GM12878 (cell line): ENCODE results near the gene RRP36. TPM values are rescaled to one million over a fixed set of nuclear protein-coding genes. Genes with fewer than 3 reads are reported as not detected.

Experiments
- BHLHE40 ChIP-seq, 2 experiments: fragments of 450-650 bp in 1 of 2; IDR thresholded peaks; 2 replicates each; pipeline ENCODE4 v1.6.1; 2011 to 2017; ENCODE audit warnings: low read depth in 2 of 2, borderline replicate concordance in 1 of 2, improper control_type of control experiment in 1 of 2, low read length in 1 of 2, mild to moderate bottlenecking in 1 of 2
- CEBPZ ChIP-seq: fragments of 150-350 bp; IDR thresholded peaks from 2 replicates; pipeline ENCODE4 v1.6.1; 2016; ENCODE audit warnings: low read depth, low read length
- EP300 ChIP-seq, 2 experiments: fragments of 150-350 bp in 1 of 2; IDR thresholded peaks; 2 replicates each; pipeline ENCODE4 v1.6.1; 2011 to 2012; ENCODE audit warnings: low read depth in 2 of 2, low read length in 2 of 2, borderline replicate concordance in 1 of 2, improper control_type of control experiment in 1 of 2, inconsistent platforms in 1 of 2; ENCODE audit not compliant: control insufficient read depth in 1 of 2
- HDAC2 ChIP-seq: fragments of 200-600 bp; sonication (generic); IDR thresholded peaks from 2 replicates; pipeline ENCODE4 v1.6.1; 2017
- IKZF2 ChIP-seq, 2 experiments: fragments of 450-650 bp; IDR thresholded peaks; 2 replicates each; pipeline ENCODE4 v1.6.1; 2017; ENCODE audit warnings: mild to moderate bottlenecking in 2 of 2, moderate library complexity in 2 of 2
- KAT2A ChIP-seq: conservative IDR thresholded peaks from 2 replicates; pipeline ENCODE4 v1.6.1; 2011; ENCODE audit warnings: low read depth, low read length; ENCODE audit not compliant: control insufficient read depth
- MTA3 ChIP-seq: IDR thresholded peaks from 2 replicates; pipeline ENCODE4 v1.6.1; 2012; ENCODE audit warnings: low read length, inconsistent platforms, borderline replicate concordance
- MYB ChIP-seq: fragments of 150-350 bp; IDR thresholded peaks from 2 replicates; pipeline ENCODE4 v1.6.1; 2014; ENCODE audit warnings: mild to moderate bottlenecking, low read depth, low read length, borderline replicate concordance
- NKRF ChIP-seq: fragments of 450-650 bp; conservative IDR thresholded peaks from 2 replicates; pipeline ENCODE4 v1.6.1; 2017; ENCODE audit warnings: mild to moderate bottlenecking, moderate library complexity
- PRDM15 ChIP-seq: fragments of 450-650 bp; formaldehyde crosslinking; IDR thresholded peaks from 2 replicates; pipeline ENCODE4 v1.4.0; 2020; ENCODE audit warnings: mild to moderate bottlenecking, moderate library complexity
- RBBP5 ChIP-seq: fragments of 200-600 bp; sonication (generic); conservative IDR thresholded peaks from 2 replicates; pipeline ENCODE4 v1.6.1; 2016
- SPI1 ChIP-seq: IDR thresholded peaks from 2 replicates; pipeline ENCODE4 v1.6.1; 2011; ENCODE audit warnings: low read depth, mild to moderate bottlenecking, low read length, moderate library complexity, borderline replicate concordance; ENCODE audit not compliant: insufficient read depth
- polyA plus RNA-seq, 11 experiments: library from polyadenylated mRNA; depleted of rRNA in 4 of 11; unstranded in 6 of 11; stranded (reverse) in 5 of 11; fragments of >200 nt; fragmentation: Nextera tagmentation in 4 of 11; fragmentation: Illumina TruSeq in 1 of 11; extraction: Ambion mirVana in 4 of 11; extraction: Trizol in 1 of 11; gene quantifications; 1 replicate in 1 of 11; 2 replicates in 10 of 11; pipeline versions ENCODE4 v1.2.1 to v1.2.3, GENCODE V29; 2011 to 2016; ENCODE audit warnings: inconsistent platforms in 2 of 11, missing spikeins in 2 of 11, low read depth in 1 of 11
- total RNA-seq, 4 experiments: library from RNA; depleted of rRNA in 3 of 4; stranded (reverse); fragments of >200 nt in 3 of 4; fragmentation: Illumina TruSeq in 1 of 4; extraction: Trizol in 1 of 4; gene quantifications; 2 replicates each; pipeline versions ENCODE4 v1.2.1 to v1.2.3, GENCODE V29; 2013 to 2021
- TF ChIP-seq, protein P1 (sequence below): fragments of 450-650 bp; IDR thresholded peaks from 2 replicates; pipeline ENCODE4 v1.6.1; 2016; ENCODE audit warnings: mild to moderate bottlenecking, moderate library complexity, borderline replicate concordance

The RRP36 gene
- total and polyA plus RNA-seq, 10 of the 15 experiments (the other 5 are each of a cell fraction or from before 2014, with no cell fraction given) = 17.6 to 101 (median 69.7) TPM

DNA sequence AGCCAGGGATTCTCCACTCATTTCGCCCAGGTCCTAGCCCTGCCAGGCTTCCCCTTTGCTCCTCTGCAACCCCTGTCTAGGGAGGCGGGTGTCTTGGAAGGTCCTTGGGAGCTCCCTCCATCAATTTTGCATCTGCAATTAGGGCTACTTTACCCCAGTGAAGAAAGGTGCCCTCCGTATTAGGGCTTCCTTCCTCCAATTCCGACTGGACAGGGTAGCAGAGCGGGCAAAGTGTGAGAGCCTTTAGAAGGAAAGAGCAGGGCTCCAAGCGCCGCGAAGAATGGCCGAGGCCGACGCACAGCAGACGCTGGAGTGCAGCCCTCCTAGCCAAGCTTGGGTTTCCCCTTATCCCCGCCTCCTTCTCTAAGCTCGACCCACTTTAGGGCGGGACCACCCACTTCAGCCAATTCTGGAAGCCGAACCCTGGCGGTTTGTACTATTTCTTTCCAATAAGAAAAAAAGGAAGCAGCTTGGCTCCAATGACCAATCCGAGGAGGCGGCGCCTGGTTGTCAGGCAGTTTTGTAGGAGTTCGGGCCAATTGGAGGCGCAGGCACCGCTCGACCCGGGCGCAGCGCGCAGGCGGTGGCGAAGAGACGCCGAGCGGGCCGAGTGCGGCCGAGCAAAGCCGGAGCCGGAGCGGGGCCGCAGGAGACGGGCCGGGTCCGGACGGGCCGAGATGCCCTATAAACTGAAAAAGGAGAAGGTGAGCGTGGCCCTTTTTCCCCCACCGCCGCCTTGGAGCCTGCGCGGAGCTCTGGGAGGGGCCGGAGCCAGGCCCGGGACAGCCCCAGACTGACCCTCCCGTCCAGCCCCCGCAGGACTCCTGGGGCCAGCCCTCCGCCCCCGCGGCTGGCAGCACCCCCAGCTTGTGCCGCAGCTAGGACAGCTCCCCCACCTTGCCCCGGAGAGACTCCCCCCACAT, 37.2 kb upstream of the RRP36 start, which contains the start of gene PPP2R5D (continued):
- TF ChIP-seq, protein P1, sequence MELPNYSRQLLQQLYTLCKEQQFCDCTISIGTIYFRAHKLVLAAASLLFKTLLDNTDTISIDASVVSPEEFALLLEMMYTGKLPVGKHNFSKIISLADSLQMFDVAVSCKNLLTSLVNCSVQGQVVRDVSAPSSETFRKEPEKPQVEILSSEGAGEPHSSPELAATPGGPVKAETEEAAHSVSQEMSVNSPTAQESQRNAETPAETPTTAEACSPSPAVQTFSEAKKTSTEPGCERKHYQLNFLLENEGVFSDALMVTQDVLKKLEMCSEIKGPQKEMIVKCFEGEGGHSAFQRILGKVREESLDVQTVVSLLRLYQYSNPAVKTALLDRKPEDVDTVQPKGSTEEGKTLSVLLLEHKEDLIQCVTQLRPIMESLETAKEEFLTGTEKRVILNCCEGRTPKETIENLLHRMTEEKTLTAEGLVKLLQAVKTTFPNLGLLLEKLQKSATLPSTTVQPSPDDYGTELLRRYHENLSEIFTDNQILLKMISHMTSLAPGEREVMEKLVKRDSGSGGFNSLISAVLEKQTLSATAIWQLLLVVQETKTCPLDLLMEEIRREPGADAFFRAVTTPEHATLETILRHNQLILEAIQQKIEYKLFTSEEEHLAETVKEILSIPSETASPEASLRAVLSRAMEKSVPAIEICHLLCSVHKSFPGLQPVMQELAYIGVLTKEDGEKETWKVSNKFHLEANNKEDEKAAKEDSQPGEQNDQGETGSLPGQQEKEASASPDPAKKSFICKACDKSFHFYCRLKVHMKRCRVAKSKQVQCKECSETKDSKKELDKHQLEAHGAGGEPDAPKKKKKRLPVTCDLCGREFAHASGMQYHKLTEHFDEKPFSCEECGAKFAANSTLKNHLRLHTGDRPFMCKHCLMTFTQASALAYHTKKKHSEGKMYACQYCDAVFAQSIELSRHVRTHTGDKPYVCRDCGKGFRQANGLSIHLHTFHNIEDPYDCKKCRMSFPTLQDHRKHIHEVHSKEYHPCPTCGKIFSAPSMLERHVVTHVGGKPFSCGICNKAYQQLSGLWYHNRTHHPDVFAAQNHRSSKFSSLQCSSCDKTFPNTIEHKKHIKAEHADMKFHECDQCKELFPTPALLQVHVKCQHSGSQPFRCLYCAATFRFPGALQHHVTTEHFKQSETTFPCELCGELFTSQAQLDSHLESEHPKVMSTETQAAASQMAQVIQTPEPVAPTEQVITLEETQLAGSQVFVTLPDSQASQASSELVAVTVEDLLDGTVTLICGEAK = no peak
- no peak for TF ChIP-seq MTA3
- 0 out of 2 replicates have a peak, but pooled peaks have one; percentile 26 for TF ChIP-seq SPI1
- no peak for TF ChIP-seq PRDM15 (CRISPR knock-in tag)
- TF ChIP-seq MYB = no peak
- no peak for TF ChIP-seq RBBP5
- peak; percentile 55 to 57; a peak in 3 of 4 replicates for TF ChIP-seq BHLHE40 (IDR thresholded peaks at IDR 0.05; ENCODE audit: borderline replicate concordance in 1 of 2, low read depth in 2 of 2, low read length in 1 of 2)
- TF ChIP-seq IKZF2 (IDR thresholded peaks at IDR 0.05) = no peak; a peak in 1 of 4 replicates
- TF ChIP-seq KAT2A = no peak
- no peak for TF ChIP-seq HDAC2
- no peak; the same call in 1 of the 2 replicates for TF ChIP-seq NKRF
- TF ChIP-seq CEBPZ = no peak
- TF ChIP-seq EP300 (IDR thresholded peaks at IDR 0.05; ENCODE audit: borderline replicate concordance in 1 of 2, control insufficient read depth in 1 of 2, low read depth in 2 of 2, low read length in 2 of 2) = no peak
